Astrocyte of the cerebellum (primary cell): ENCODE results near the gene OR6B2.

Experiments
- DNase-seq: peaks from one replicate; pipeline ENCODE4 v3.0.0-alpha.2; 2011; ENCODE audit warnings: low read depth
- H3K4me3 ChIP-seq: 2 replicates; pipeline ENCODE4 v1.5.1; 2011; ENCODE audit warnings: mild to moderate bottlenecking, low read depth, low read length, moderate library complexity
- in situ Hi-C: cut with HindIII; loops from 2 replicates; pipeline ENCODE4 v1.10.0; 2017; ENCODE audit warnings: low sequenced_read_pairs
- TF ChIP-seq, protein P1 (sequence below): IDR thresholded peaks from 2 replicates; pipeline ENCODE4 v1.5.1; 2012; ENCODE audit warnings: low read length, low read depth, moderate library complexity, mild to moderate bottlenecking; ENCODE audit errors: missing control alignments

OR6B2 gene

DNA sequence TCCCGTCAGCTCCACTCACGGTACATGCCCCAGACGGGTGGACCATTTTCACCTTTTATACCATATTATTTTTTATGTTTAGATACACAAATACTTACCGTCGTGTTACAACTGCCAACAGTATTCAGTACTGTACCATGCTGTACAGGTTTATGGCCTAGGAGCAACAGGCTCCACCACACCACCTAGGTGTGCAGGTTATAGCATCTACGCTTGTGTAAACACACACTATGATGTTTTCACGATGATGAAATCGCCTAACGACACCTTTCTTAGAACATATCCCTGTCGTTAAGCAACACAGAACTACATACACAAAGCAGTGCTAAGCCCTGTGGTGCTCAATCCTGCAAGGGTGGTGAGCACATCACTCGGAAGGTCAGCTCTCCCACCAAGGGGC, 29.6 kb downstream of the OR6B2 start:
- TF ChIP-seq, protein P1, sequence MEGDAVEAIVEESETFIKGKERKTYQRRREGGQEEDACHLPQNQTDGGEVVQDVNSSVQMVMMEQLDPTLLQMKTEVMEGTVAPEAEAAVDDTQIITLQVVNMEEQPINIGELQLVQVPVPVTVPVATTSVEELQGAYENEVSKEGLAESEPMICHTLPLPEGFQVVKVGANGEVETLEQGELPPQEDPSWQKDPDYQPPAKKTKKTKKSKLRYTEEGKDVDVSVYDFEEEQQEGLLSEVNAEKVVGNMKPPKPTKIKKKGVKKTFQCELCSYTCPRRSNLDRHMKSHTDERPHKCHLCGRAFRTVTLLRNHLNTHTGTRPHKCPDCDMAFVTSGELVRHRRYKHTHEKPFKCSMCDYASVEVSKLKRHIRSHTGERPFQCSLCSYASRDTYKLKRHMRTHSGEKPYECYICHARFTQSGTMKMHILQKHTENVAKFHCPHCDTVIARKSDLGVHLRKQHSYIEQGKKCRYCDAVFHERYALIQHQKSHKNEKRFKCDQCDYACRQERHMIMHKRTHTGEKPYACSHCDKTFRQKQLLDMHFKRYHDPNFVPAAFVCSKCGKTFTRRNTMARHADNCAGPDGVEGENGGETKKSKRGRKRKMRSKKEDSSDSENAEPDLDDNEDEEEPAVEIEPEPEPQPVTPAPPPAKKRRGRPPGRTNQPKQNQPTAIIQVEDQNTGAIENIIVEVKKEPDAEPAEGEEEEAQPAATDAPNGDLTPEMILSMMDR, result no peak
- in situ Hi-C loops, result no loop called here
- no peak overlapping the region for H3K4me3 ChIP-seq
- DNase-seq, result no peak

DNA sequence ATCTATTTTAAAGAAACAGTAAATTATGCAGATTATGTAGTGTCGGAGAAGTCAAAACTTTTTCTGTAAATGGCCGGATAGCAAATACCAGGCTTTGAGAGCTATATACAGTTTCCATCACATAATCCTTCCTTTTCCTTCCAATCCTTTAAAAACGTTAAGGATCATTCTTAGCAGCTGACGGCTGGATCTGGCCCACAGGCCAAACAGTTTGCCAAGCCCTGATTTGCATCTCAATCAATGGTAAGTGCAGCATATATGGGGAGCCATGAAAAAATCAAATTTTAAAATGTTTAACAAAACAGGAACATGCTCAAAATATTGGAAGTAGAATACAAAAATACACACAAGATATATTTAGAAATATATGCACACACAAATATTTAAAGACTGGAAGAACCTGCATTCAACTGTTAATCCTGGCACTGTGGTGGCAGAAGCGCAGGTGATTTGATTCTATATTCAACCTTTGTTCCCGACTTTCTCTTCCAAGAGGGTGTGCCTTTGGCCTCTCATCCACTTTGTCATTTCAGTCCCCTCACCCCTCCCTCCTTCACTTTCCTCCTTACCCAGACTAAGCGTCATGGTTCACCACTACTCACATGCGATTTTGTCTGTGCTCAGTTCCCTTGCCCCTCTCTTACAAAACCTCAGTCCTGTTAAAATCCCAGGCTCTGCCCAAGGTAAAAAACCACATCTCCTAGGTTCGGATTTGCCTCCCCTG, 32.4 kb downstream of the OR6B2 start:
- TF ChIP-seq, protein P1, result no peak
- in situ Hi-C loops, result no loop called here
- no peak for DNase-seq
- no peak overlapping the region for H3K4me3 ChIP-seq

DNA sequence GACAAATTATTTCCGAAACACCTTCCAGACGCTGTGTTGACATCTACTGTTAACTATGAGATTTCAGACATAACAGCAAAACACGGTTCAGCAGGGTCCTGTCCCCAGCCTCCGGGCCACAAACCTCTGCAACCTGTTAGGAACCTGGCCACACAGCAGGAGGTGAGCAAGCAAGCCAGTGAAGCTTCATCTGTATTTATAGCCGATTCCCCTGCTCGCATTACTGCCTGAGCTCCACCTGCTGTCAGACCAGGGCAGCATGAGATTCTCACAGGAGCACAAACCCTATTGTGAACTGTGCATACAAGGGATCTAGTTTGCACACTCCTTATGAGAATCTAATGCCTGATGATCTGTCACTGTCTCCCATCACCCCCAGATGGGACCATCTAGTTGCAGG, 36.1 kb downstream of the OR6B2 start:
- TF ChIP-seq, protein P1, result no peak
- no peak for DNase-seq
- no peak overlapping the region for H3K4me3 ChIP-seq
- in situ Hi-C loops, result no loop called here

DNA sequence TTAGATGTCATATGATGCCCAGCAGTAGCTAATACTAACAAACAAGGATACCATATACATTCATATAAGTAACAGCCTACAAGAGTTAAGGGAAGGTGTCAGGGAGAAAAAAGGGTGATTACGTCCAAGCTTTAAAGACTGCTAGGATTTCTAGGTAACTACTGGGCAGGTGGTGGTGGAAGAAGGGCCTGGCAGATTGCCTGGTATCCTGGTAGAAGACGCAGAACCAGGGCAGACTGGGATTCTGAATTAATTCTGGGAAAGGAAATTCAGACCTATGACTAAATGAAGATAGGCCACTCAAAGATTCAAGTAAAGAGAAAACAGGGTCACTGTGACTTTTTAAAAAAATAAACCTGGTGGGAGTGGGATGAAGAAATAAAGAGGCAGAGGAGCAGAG, 36.9 kb downstream of the OR6B2 start:
- in situ Hi-C loops, result no loop called here

DNA sequence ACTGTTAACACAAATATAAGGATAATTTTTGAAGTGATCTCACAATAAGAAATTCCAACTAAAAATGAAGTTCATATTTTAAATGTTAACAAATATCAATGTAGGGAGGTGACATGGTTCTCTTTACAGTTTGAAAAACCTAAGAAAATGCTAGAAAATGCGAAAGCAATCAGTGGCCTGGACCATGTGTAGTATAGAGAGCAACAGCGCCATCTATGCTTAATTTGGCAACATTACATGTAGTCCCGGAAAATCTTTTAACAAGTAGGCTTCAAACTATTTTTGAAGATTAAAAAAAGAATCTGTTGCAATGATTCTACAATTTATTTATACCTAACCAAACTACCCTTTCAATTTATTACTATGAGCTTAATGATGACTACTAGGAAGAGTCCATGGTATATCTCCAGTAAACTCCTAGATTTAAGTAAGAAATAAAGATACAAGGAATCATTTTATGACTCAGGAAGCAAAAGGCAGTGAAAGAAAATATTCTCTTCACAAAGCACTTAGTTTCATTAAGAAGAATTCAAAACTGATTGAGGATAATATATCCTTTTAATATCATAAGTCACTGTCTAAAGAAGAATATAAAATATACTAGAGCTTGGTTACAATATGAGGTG, 38.4 kb downstream of the OR6B2 start:
- in situ Hi-C loops, result no loop called here
- H3K4me3 ChIP-seq, result no peak overlapping the region
- DNase-seq, result peak; percentile 65
- TF ChIP-seq, protein P1, result peak; percentile 75

More for the DNA sequence above, 36.9 kb downstream of the OR6B2 start:
- H3K4me3 ChIP-seq, result no peak overlapping the region
- no peak for DNase-seq
- TF ChIP-seq, protein P1, result no peak

DNA sequence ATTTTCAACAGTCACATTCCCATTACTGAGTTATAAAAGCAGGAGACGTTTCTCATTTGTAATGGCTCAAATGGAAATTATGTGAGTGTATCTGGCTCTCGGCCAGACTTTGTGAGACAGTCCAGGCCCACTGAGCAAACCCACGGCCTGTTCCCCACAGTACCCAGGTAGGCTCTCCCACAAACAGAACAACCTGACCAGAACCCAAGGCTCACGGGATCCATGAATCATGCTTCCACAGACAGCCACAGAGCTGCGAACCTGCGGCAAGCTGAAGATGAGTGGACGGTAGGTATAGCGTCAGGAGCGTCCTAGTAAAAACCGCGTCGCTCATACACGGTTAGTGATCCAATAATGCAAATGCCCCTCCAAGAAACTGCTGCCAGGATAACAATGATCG, 39.3 kb downstream of the OR6B2 start:
- H3K4me3 ChIP-seq, result no peak overlapping the region
- in situ Hi-C loops, result no loop called here
- TF ChIP-seq, protein P1, result no peak
- no peak for DNase-seq
